Choroid plexus epithelial cell (primary cell): ENCODE measurements around the gene CLDN11.

ENCODE experiments used
- DNase-seq: peaks from one replicate; pipeline ENCODE4 v3.0.0-alpha.2; 2010; ENCODE audit warnings: low read depth
- H3K4me3 ChIP-seq: 2 replicates; pipeline ENCODE4 v1.5.1; 2011; ENCODE audit warnings: low read depth, mild to moderate bottlenecking, control low read depth, low read length, moderate library complexity
- CTCF ChIP-seq: conservative IDR thresholded peaks from 2 replicates; pipeline ENCODE4 v1.5.1; 2011; ENCODE audit warnings: low read depth, mild to moderate bottlenecking, control low read depth, inconsistent platforms, low read length, moderate library complexity

Gene CLDN11

GRCh38 chr3:170418422-170419398, at the start of gene CLDN11:
Gene CLDN11 (plus strand): TSS chr3:170418868. CDS start chr3:170419067, 199 bp downstream.
- H3K4me3 ChIP-seq, result peak within 1 kb of the TSS; percentile 81
- peak; percentile 46 for TF ChIP-seq CTCF
- peak; percentile 71 for DNase-seq

GRCh38 chr3:170368921-170369320, 49.7 kb upstream of the CLDN11 start:
- no peak for TF ChIP-seq CTCF
- no peak overlapping the region for H3K4me3 ChIP-seq
- no peak for DNase-seq

- no peak for TF ChIP-seq CTCF
- DNase-seq, result no peak
- no peak overlapping the region for H3K4me3 ChIP-seq
Measured at GRCh38 chr3:170372190-170372879, 46.3 kb upstream of the CLDN11 start.

GRCh38 chr3:170383567-170383966, 35.1 kb upstream of the CLDN11 start:
- DNase-seq, result peak; percentile 75
- no peak for TF ChIP-seq CTCF

GRCh38 chr3:170386468-170386867, 32.2 kb upstream of the CLDN11 start:
- no peak overlapping the region for H3K4me3 ChIP-seq
- no peak for DNase-seq
- no peak for TF ChIP-seq CTCF

More at GRCh38 chr3:170383567-170383966, 35.1 kb upstream of the CLDN11 start:
- H3K4me3 ChIP-seq, result no peak overlapping the region

GRCh38 chr3:170387950-170388349, 30.7 kb upstream of the CLDN11 start:
- peak; percentile 12 for TF ChIP-seq CTCF
- H3K4me3 ChIP-seq, result no peak overlapping the region
- peak; percentile 76 for DNase-seq
